ENCODE measurements around the gene GNAS.

DNA sequence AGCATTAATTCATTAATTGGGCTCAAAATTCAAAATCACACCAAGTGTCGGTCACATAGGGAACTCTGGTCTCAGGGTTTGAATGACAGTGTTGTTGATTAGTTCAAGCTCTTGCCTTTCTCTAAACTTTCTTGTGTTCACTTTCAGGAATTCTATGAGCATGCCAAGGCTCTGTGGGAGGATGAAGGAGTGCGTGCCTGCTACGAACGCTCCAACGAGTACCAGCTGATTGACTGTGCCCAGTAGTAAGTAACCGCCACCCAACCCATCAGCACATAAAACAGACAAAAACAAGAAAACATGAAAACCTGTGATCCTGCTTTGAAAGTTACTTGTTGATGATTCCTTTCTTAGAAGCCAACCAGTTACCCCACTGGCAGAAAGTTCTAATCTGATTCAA lies 52.7 kb downstream of the GNAS start:
- TF ChIP-seq CTCF (IDR thresholded peaks at IDR 0.05 in 4 of 5, conservative IDR thresholded peaks at IDR 0.05 in 1 of 5), result no peak
- TF ChIP-seq POLR2A (IDR thresholded peaks at IDR 0.05), result no peak
